ENCODE results near the gene ADAMTSL1. TPM values are rescaled to one million over a fixed set of nuclear protein-coding genes. Genes with fewer than 3 reads are reported as not detected.

Gene ADAMTSL1
- total RNA-seq: not detected in 2 replicates

- Mint-ChIP-seq H3K27ac (no peak within 1 kb of the TSS), H3K36me3 (ENCODE audit: low read depth) (no peaks in the 10 kb centered on the region), H3K9me3 (no peaks in the 10 kb centered on the region), H3K27me3 (ENCODE audit: insufficient read depth) (peaks cover 14% of the 10 kb centered on the region), H3K4me3 (no peak within 1 kb of the TSS), H3K4me1 (ENCODE audit: low read depth) (no peaks in the 10 kb centered on the region)
- intact Hi-C loops (cut with micrococcal nuclease): no loop called here
- DNase-seq (ENCODE audit: low spot score): no peak
These were observed at the start of gene ADAMTSL1 for GRCh38 chr9:18473652-18474279. ADAMTSL1 (plus strand) TSS chr9:18474153; CDS start chr9:18474233, 80 bp downstream.

GRCh38 chr9:18427691-18428090, 46.3 kb upstream of the ADAMTSL1 start:
- DNase-seq (ENCODE audit: low spot score): no peak
- Mint-ChIP-seq H3K4me3 (no peak overlapping the region), H3K4me1 (ENCODE audit: low read depth) (no peaks in the 10 kb centered on the region), H3K27me3 (ENCODE audit: insufficient read depth) (no peaks in the 10 kb centered on the region), H3K9me3 (no peaks in the 10 kb centered on the region), H3K27ac (no peak overlapping the region), H3K36me3 (ENCODE audit: low read depth) (no peaks in the 10 kb centered on the region)
- intact Hi-C loops (cut with micrococcal nuclease): no loop called here

GRCh38 chr9:18428661-18429060, 45.3 kb upstream of the ADAMTSL1 start:
- no peaks in the 10 kb centered on the region for H3K4me1 Mint-ChIP-seq (ENCODE audit: low read depth)
- H3K4me3 Mint-ChIP-seq: no peak overlapping the region
- H3K27ac Mint-ChIP-seq: no peak overlapping the region
- no peak for DNase-seq (ENCODE audit: low spot score)
- intact Hi-C loops (cut with micrococcal nuclease): no loop called here
- H3K9me3 Mint-ChIP-seq: no peaks in the 10 kb centered on the region
- H3K27me3 Mint-ChIP-seq (ENCODE audit: insufficient read depth): no peaks in the 10 kb centered on the region
- H3K36me3 Mint-ChIP-seq (ENCODE audit: low read depth): no peaks in the 10 kb centered on the region

DNA sequence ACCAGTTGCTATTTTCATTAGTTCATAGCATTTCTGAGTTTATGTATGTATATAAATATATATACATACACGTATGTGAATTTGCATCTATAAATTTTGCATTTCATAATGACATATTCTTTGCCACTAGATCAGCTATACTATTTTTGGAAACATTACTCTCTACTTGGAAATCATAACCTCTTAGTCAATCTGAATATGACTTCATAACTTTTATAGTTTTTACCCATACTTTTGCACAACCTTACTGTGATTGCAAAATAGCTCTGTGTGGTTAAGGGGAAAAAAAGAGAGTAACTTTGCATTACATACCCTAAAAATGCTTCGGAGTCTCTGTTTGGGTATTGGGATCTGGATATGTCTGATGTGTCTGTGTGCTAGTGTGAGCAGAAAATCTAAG, 44.9 kb upstream of the ADAMTSL1 start:
- Mint-ChIP-seq H3K4me1 (ENCODE audit: low read depth) (no peaks in the 10 kb centered on the region), H3K27me3 (ENCODE audit: insufficient read depth) (no peaks in the 10 kb centered on the region)

GRCh38 chr9:18433620-18434019, 40.3 kb upstream of the ADAMTSL1 start:
- no peak for DNase-seq (ENCODE audit: low spot score)
- intact Hi-C loops (cut with micrococcal nuclease): no loop called here
- H3K9me3 Mint-ChIP-seq: no peaks in the 10 kb centered on the region
- H3K27ac Mint-ChIP-seq: no peak overlapping the region
- H3K4me3 Mint-ChIP-seq: no peak overlapping the region
- H3K4me1 Mint-ChIP-seq (ENCODE audit: low read depth): no peaks in the 10 kb centered on the region
- H3K27me3 Mint-ChIP-seq (ENCODE audit: insufficient read depth): peaks cover 13% of the 10 kb centered on the region
- no peaks in the 10 kb centered on the region for H3K36me3 Mint-ChIP-seq (ENCODE audit: low read depth)

More for the DNA sequence above, 44.9 kb upstream of the ADAMTSL1 start:
- intact Hi-C loops (cut with micrococcal nuclease): no loop called here
- H3K36me3 Mint-ChIP-seq (ENCODE audit: low read depth): no peaks in the 10 kb centered on the region
- no peak overlapping the region for H3K27ac Mint-ChIP-seq
- DNase-seq (ENCODE audit: low spot score): no peak
- no peak overlapping the region for H3K4me3 Mint-ChIP-seq
- no peaks in the 10 kb centered on the region for H3K9me3 Mint-ChIP-seq

GRCh38 chr9:18437315-18438201, 36.4 kb upstream of the ADAMTSL1 start:
- Mint-ChIP-seq H3K27ac (no peak overlapping the region), H3K27me3 (ENCODE audit: insufficient read depth) (peaks cover 19% of the 10 kb centered on the region), H3K9me3 (no peaks in the 10 kb centered on the region), H3K36me3 (ENCODE audit: low read depth) (no peaks in the 10 kb centered on the region), H3K4me1 (ENCODE audit: low read depth) (no peaks in the 10 kb centered on the region), H3K4me3 (no peak overlapping the region)
- intact Hi-C loops (cut with micrococcal nuclease): no loop called here
- no peak for DNase-seq (ENCODE audit: low spot score)

GRCh38 chr9:18438300-18438925, 35.5 kb upstream of the ADAMTSL1 start:
- Mint-ChIP-seq H3K4me1 (ENCODE audit: low read depth) (no peaks in the 10 kb centered on the region), H3K27me3 (ENCODE audit: insufficient read depth) (peaks cover 19% of the 10 kb centered on the region), H3K27ac (no peak overlapping the region), H3K36me3 (ENCODE audit: low read depth) (no peaks in the 10 kb centered on the region), H3K9me3 (no peaks in the 10 kb centered on the region), H3K4me3 (no peak overlapping the region)
- intact Hi-C loops (cut with micrococcal nuclease): no loop called here
- no peak for DNase-seq (ENCODE audit: low spot score)

DNA sequence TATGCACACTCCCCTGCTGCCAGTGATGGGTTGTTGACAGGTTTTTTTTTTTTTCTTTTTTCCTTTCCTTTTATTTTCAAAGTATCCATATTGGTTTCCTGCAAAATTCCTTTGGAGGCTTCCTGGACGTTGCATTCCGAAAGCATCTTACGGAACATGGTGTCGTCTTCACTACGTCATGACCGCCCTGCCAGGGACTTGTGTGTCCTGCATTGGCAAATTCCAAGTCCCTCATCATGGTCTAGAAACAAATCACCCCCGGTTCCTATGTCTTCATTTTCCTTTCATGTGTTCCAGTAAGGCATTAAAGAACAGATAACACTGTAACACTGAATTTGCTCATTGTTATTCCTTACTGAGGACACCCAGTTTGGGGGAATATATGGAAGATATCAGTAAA, 35.0 kb upstream of the ADAMTSL1 start:
- Mint-ChIP-seq H3K27ac (no peak overlapping the region), H3K36me3 (ENCODE audit: low read depth) (no peaks in the 10 kb centered on the region), H3K9me3 (no peaks in the 10 kb centered on the region), H3K4me1 (ENCODE audit: low read depth) (no peaks in the 10 kb centered on the region), H3K4me3 (no peak overlapping the region), H3K27me3 (ENCODE audit: insufficient read depth) (peaks cover 19% of the 10 kb centered on the region)
- DNase-seq (ENCODE audit: low spot score): no peak
- intact Hi-C loops (cut with micrococcal nuclease): no loop called here

DNA sequence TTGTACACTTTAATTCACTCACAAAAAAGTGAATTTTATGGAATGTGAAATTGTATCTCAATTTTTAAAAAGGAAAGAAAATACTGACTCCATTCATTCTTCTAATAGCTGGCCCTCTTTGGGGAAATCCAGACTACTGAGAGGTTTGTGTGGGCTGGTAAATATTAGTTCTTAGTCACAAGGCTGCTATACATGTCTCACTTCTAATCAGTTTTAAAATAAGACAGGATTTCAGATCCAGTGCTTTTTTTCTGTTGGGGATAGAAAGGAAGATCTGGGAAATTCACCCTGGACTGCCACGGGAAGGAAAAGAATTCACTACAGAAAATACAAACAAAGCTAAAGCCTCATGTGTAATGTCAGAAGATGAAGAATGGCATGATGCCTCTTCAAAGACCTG, 32.7 kb upstream of the ADAMTSL1 start:
- Mint-ChIP-seq H3K4me1 (ENCODE audit: low read depth) (no peaks in the 10 kb centered on the region), H3K27ac (no peak overlapping the region), H3K36me3 (ENCODE audit: low read depth) (no peaks in the 10 kb centered on the region), H3K4me3 (no peak overlapping the region), H3K9me3 (no peaks in the 10 kb centered on the region), H3K27me3 (ENCODE audit: insufficient read depth) (peaks cover 19% of the 10 kb centered on the region)
- intact Hi-C loops (cut with micrococcal nuclease): loop anchor here (5.0 kb wide), 1 partner anchor 586 kb away; no protein-coding TSS in a partner anchor
- no peak for DNase-seq (ENCODE audit: low spot score)

DNA sequence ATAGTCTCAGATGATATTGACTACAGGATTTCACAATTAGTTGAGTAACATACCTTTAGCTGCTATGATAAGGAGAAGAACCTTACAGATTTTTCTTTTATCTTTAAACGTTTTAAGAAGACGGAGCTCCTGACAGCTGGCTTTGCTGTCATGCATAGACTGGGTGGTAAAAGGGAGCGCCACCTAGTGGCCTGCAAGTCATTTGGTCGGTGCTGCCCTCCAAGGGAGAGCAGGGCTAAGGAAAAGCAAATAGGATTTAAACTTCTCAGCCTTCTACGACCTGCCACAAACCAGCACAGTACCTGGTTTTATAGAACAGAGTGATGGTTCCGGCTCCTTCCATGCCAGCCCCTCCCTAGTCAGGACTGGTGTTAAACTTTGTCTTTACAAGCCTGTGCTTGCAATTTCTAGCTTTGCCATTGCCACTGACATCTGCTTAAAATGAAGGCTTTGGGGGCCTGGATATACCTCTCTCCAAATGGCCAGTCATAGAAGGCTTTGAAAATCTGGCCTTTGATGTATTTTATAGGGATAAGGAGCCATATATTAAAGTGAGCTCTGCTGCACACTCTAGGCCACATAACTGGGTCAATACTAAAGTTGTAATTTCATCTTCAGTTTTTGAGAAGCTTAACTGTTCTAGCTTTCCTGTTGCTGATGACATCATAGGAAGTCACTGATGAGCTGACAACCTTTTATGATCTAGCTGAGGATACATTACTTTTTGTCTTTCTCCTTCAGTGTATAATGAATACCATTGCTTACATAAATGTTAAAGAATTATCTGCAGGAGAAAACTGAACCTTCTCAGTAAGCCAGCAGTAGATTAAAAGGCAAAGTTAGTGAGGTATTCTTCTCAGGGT, 31.1 kb upstream of the ADAMTSL1 start:
- Mint-ChIP-seq H3K9me3 (no peaks in the 10 kb centered on the region), H3K4me1 (ENCODE audit: low read depth) (no peaks in the 10 kb centered on the region), H3K27ac (no peak overlapping the region), H3K4me3 (no peak overlapping the region), H3K36me3 (ENCODE audit: low read depth) (no peaks in the 10 kb centered on the region), H3K27me3 (ENCODE audit: insufficient read depth) (peaks cover 10% of the 10 kb centered on the region)
- peak; percentile 24 for DNase-seq (ENCODE audit: low spot score)
- intact Hi-C loops (cut with micrococcal nuclease): loop anchor here (1.0 to 5.0 kb wide), 3 partner anchors 188 to 632 kb away; no protein-coding TSS in a partner anchor

DNA sequence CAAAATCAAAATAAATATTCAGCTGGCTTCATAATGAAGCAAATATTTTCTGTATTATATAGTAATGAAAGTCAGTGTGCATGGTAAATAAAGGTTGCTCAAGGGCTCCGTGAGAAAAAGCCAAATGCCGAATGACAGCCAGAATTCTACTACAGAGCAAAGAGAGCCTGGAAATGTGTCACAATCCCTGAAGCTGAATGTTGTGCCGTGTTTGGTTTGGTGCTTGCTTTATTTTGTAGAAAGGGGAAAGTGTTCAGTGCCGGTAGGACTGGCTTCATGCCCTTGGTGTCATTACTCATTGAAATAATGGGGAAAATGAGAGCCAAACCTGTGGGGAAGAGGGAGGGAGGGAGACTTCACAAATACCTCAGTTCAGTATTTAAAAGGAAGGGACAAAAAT, 26.8 kb upstream of the ADAMTSL1 start:
- Mint-ChIP-seq H3K4me3 (no peak overlapping the region), H3K27ac (no peak overlapping the region), H3K9me3 (no peaks in the 10 kb centered on the region), H3K4me1 (ENCODE audit: low read depth) (no peaks in the 10 kb centered on the region), H3K36me3 (ENCODE audit: low read depth) (no peaks in the 10 kb centered on the region), H3K27me3 (ENCODE audit: insufficient read depth) (no peaks in the 10 kb centered on the region)
- DNase-seq (ENCODE audit: low spot score): no peak
- intact Hi-C loops (cut with micrococcal nuclease): no loop called here

DNA sequence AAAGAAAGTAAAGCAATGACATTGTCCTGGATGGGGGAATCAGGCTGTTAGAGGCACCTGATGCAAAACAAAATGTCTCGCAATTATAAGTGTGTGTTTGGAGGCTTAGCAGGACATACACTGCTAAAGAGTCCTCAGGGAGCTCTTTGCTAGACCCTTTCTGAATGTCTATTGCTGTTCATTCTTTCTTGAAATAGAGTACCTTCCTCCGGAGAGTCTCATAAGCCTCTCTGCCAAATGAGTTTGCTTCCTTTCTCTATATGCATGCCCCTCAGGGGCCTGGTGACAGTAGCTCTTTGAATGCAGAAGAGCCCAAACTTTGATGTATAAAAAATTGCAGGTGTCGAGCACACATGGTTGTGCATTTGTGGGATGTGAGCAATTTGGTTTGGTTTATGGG, 26.4 kb upstream of the ADAMTSL1 start:
- H3K9me3 Mint-ChIP-seq: no peaks in the 10 kb centered on the region
- no peaks in the 10 kb centered on the region for H3K4me1 Mint-ChIP-seq (ENCODE audit: low read depth)
- H3K4me3 Mint-ChIP-seq: no peak overlapping the region

More for the DNA sequence above, 26.4 kb upstream of the ADAMTSL1 start:
- Mint-ChIP-seq H3K27ac (no peak overlapping the region), H3K36me3 (ENCODE audit: low read depth) (no peaks in the 10 kb centered on the region), H3K27me3 (ENCODE audit: insufficient read depth) (no peaks in the 10 kb centered on the region)
- intact Hi-C loops (cut with micrococcal nuclease): no loop called here
- DNase-seq (ENCODE audit: low spot score): no peak
